Measurements from ENCODE around the gene GIMAP1.

DNA sequence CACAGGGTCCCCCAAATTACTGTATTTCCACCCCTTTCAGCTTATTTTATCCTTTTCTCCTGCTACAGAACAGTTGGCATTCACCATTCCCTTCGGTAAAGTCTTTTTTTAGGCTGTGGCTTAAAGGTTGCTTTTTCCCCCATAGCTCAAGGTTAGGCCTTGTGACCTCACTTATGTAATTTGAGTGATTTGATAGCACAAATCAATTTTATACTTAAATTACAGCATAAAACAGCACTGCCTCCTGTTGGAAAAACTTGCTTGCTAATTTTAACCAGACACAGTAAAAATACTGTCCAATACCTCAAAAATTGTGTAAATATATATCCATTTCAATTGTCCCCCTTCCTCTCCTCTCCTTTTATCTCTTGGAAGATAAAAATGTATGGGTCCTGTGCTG is 7.1 kb downstream of the GIMAP1 start:
- no peak for TF ChIP-seq JUN (CRISPR knock-in tag; IDR thresholded peaks at IDR 0.05)
- no peak for TF ChIP-seq ZNF671 (CRISPR knock-in tag; IDR thresholded peaks at IDR 0.05)
- TF ChIP-seq, protein P1, sequence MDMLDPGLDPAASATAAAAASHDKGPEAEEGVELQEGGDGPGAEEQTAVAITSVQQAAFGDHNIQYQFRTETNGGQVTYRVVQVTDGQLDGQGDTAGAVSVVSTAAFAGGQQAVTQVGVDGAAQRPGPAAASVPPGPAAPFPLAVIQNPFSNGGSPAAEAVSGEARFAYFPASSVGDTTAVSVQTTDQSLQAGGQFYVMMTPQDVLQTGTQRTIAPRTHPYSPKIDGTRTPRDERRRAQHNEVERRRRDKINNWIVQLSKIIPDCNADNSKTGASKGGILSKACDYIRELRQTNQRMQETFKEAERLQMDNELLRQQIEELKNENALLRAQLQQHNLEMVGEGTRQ (CRISPR knock-in tag; IDR thresholded peaks at IDR 0.05) = no peak
- TF ChIP-seq, protein P2, sequence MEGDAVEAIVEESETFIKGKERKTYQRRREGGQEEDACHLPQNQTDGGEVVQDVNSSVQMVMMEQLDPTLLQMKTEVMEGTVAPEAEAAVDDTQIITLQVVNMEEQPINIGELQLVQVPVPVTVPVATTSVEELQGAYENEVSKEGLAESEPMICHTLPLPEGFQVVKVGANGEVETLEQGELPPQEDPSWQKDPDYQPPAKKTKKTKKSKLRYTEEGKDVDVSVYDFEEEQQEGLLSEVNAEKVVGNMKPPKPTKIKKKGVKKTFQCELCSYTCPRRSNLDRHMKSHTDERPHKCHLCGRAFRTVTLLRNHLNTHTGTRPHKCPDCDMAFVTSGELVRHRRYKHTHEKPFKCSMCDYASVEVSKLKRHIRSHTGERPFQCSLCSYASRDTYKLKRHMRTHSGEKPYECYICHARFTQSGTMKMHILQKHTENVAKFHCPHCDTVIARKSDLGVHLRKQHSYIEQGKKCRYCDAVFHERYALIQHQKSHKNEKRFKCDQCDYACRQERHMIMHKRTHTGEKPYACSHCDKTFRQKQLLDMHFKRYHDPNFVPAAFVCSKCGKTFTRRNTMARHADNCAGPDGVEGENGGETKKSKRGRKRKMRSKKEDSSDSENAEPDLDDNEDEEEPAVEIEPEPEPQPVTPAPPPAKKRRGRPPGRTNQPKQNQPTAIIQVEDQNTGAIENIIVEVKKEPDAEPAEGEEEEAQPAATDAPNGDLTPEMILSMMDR (IDR thresholded peaks at IDR 0.05) = no peak
- no peak for TF ChIP-seq ESRRA (CRISPR knock-in tag; IDR thresholded peaks at IDR 0.05; ENCODE audit: borderline replicate concordance)
- no peak for TF ChIP-seq NR2C2 (CRISPR knock-in tag; IDR thresholded peaks at IDR 0.05)
- TF ChIP-seq, protein P3, sequence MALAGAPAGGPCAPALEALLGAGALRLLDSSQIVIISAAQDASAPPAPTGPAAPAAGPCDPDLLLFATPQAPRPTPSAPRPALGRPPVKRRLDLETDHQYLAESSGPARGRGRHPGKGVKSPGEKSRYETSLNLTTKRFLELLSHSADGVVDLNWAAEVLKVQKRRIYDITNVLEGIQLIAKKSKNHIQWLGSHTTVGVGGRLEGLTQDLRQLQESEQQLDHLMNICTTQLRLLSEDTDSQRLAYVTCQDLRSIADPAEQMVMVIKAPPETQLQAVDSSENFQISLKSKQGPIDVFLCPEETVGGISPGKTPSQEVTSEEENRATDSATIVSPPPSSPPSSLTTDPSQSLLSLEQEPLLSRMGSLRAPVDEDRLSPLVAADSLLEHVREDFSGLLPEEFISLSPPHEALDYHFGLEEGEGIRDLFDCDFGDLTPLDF (CRISPR knock-in tag; IDR thresholded peaks at IDR 0.05) = no peak
- TF ChIP-seq NFYB (CRISPR knock-in tag; conservative IDR thresholded peaks at IDR 0.05; ENCODE audit: low read depth) = no peak
- TF ChIP-seq, protein P4, sequence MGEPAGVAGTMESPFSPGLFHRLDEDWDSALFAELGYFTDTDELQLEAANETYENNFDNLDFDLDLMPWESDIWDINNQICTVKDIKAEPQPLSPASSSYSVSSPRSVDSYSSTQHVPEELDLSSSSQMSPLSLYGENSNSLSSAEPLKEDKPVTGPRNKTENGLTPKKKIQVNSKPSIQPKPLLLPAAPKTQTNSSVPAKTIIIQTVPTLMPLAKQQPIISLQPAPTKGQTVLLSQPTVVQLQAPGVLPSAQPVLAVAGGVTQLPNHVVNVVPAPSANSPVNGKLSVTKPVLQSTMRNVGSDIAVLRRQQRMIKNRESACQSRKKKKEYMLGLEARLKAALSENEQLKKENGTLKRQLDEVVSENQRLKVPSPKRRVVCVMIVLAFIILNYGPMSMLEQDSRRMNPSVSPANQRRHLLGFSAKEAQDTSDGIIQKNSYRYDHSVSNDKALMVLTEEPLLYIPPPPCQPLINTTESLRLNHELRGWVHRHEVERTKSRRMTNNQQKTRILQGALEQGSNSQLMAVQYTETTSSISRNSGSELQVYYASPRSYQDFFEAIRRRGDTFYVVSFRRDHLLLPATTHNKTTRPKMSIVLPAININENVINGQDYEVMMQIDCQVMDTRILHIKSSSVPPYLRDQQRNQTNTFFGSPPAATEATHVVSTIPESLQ (CRISPR knock-in tag; IDR thresholded peaks at IDR 0.05) = no peak
- no peak for TF ChIP-seq FOXP1 (CRISPR knock-in tag; IDR thresholded peaks at IDR 0.05; ENCODE audit: borderline replicate concordance)
- TF ChIP-seq ZNF121 (CRISPR knock-in tag; IDR thresholded peaks at IDR 0.05) = no peak
- TF ChIP-seq, protein P5, sequence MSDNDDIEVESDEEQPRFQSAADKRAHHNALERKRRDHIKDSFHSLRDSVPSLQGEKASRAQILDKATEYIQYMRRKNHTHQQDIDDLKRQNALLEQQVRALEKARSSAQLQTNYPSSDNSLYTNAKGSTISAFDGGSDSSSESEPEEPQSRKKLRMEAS (CRISPR knock-in tag; IDR thresholded peaks at IDR 0.05) = no peak

Data from WTC11 (cell line).